K562 (cell line): ENCODE results near the gene RSPH6A. TPM values are rescaled to one million over a fixed set of nuclear protein-coding genes. Genes with fewer than 3 reads are reported as not detected.

Experiments
- BMI1 ChIP-seq: fragments of 150-350 bp; IDR thresholded peaks from 2 replicates; pipeline ENCODE4 v1.6.1; 2014; ENCODE audit warnings: low read length
- BRF2 ChIP-seq: IDR thresholded peaks from 3 replicates; pipeline ENCODE4 v1.6.1; 2011; ENCODE audit warnings: borderline replicate concordance, mild to moderate bottlenecking; ENCODE audit not compliant: insufficient read length, insufficient read depth
- CBFB ChIP-seq: sonication (generic); formaldehyde crosslinking; IDR thresholded peaks from 2 replicates; pipeline ENCODE4 v1.4.0; 2020; ENCODE audit warnings: mild to moderate bottlenecking, missing genetic modification reagents
- DNMT1 ChIP-seq: fragments of 450-650 bp; IDR thresholded peaks from 2 replicates; pipeline ENCODE4 v1.6.1; 2016; ENCODE audit warnings: antibody characterized with exemption, mild to moderate bottlenecking
- E2F5 ChIP-seq: sonication (generic); formaldehyde crosslinking; IDR thresholded peaks from 2 replicates; pipeline ENCODE4 v1.8.0; 2022; ENCODE audit warnings: mild to moderate bottlenecking, missing genetic modification reagents
- HDAC3 ChIP-seq: fragments of 450-650 bp; IDR thresholded peaks from 2 replicates; pipeline ENCODE4 v1.6.1; 2018; ENCODE audit warnings: borderline replicate concordance, mild to moderate bottlenecking, moderate library complexity; ENCODE audit not compliant: partially characterized antibody
- JUN ChIP-seq, 2 experiments: sonication (generic) in 1 of 2; formaldehyde crosslinking in 1 of 2; IDR thresholded peaks; 2 replicates each; pipeline versions ENCODE4 v1.6.1 to v1.8.0; 2012 to 2022; ENCODE audit warnings: borderline replicate concordance in 2 of 2, mild to moderate bottlenecking in 2 of 2, improper control_type of control experiment in 1 of 2, low read depth in 1 of 2, low read length in 1 of 2, missing genetic modification reagents in 1 of 2
- MCM7 ChIP-seq, 2 experiments: fragments of 450-650 bp; IDR thresholded peaks; 2 replicates each; pipeline ENCODE4 v1.6.1; 2016 to 2018
- MEF2A ChIP-seq: IDR thresholded peaks from 2 replicates; pipeline ENCODE4 v1.6.1; 2011; ENCODE audit warnings: low read depth, mild to moderate bottlenecking, low read length, moderate library complexity; ENCODE audit not compliant: control insufficient read depth
- NFE2L1 ChIP-seq: fragments of 450-650 bp; IDR thresholded peaks from 2 replicates; pipeline ENCODE4 v1.6.1; 2016; ENCODE audit warnings: missing genetic modification characterization, low read depth, mild to moderate bottlenecking, missing compliant biosample characterization, moderate library complexity, borderline replicate concordance
- NRF1 ChIP-seq, 2 experiments: fragments of 450-650 bp; IDR thresholded peaks in 1 of 2; conservative IDR thresholded peaks in 1 of 2; 2 replicates each; pipeline ENCODE4 v1.6.1; 2014; ENCODE audit warnings: mild to moderate bottlenecking in 2 of 2
- POLR2H ChIP-seq: IDR thresholded peaks from 2 replicates; pipeline ENCODE4 v1.6.1; 2016; ENCODE audit warnings: missing genetic modification characterization, low read depth, mild to moderate bottlenecking, control low read depth, missing compliant biosample characterization, moderate library complexity
- RFX1 ChIP-seq: fragments of 450-650 bp; IDR thresholded peaks from 2 replicates; pipeline ENCODE4 v1.6.1; 2016; ENCODE audit warnings: mild to moderate bottlenecking, moderate library complexity
- RFX5 ChIP-seq: IDR thresholded peaks from 2 replicates; pipeline ENCODE4 v1.6.1; 2011; ENCODE audit warnings: low read depth, mild to moderate bottlenecking, improper control_type of control experiment, low read length
- SREBF1 ChIP-seq: fragments of 150-350 bp; IDR thresholded peaks from 2 replicates; pipeline ENCODE4 v1.6.1; 2014; ENCODE audit warnings: antibody characterized with exemption, low read depth, low read length, borderline replicate concordance
- TFAP4 ChIP-seq: sonication (generic); formaldehyde crosslinking; IDR thresholded peaks from 2 replicates; pipeline ENCODE4 v1.8.0; 2022; ENCODE audit warnings: missing genetic modification reagents, mild to moderate bottlenecking, moderate library complexity, borderline replicate concordance
- THRB ChIP-seq: fragments of 450-650 bp; formaldehyde crosslinking; conservative IDR thresholded peaks from 2 replicates; pipeline ENCODE4 v1.4.0; 2022; ENCODE audit warnings: mild to moderate bottlenecking, missing genetic modification characterization
- XRCC4 ChIP-seq: IDR thresholded peaks from one replicate; pipeline ENCODE4 v1.6.1; 2011; ENCODE audit not compliant: insufficient read depth, insufficient read length; ENCODE audit errors: extremely low read depth
- YBX1 ChIP-seq: fragments of 450-650 bp; IDR thresholded peaks from 2 replicates; pipeline ENCODE4 v1.7.1; 2016; ENCODE audit warnings: mild to moderate bottlenecking
- ZBTB1 ChIP-seq: sonication (generic); formaldehyde crosslinking; IDR thresholded peaks from 2 replicates; pipeline ENCODE4 v1.8.1; 2023; ENCODE audit warnings: missing genetic modification reagents, low read depth, mild to moderate bottlenecking, borderline replicate concordance
- ZNF12 ChIP-seq: sonication (generic); formaldehyde crosslinking; IDR thresholded peaks from 2 replicates; pipeline ENCODE4 v1.4.0; 2020; ENCODE audit warnings: mild to moderate bottlenecking, missing genetic modification reagents
- ZNF263 ChIP-seq: sonication (generic); formaldehyde crosslinking; IDR thresholded peaks from 2 replicates; pipeline ENCODE4 v1.8.0; 2022; ENCODE audit warnings: mild to moderate bottlenecking, missing genetic modification reagents, borderline replicate concordance
- ZNF282 ChIP-seq: sonication (generic); formaldehyde crosslinking; IDR thresholded peaks from 2 replicates; pipeline ENCODE4 v1.8.1; 2023; ENCODE audit warnings: missing genetic modification reagents
- ZNF717 ChIP-seq: fragments of 250-450 bp; sonication (Bioruptor Pico); IDR thresholded peaks from 2 replicates; pipeline ENCODE4 v1.5.0; 2021
- ZNF830 ChIP-seq: fragments of 250-450 bp; sonication (Bioruptor Pico); IDR thresholded peaks from 2 replicates; pipeline ENCODE4 v1.5.0; 2021; ENCODE audit warnings: mild to moderate bottlenecking
- polyA plus RNA-seq, 8 experiments: library from polyadenylated mRNA; depleted of rRNA in 4 of 8; stranded (reverse) in 5 of 8; unstranded in 3 of 8; fragments of >200 nt; fragmentation: Nextera tagmentation in 2 of 8; fragmentation: Illumina TruSeq in 1 of 8; extraction: Ambion mirVana in 2 of 8; extraction: Trizol in 1 of 8; gene quantifications; 2 replicates each; pipeline versions ENCODE4 v1.2.1 to v1.2.3, GENCODE V29; 2011 to 2014; ENCODE audit warnings: inconsistent platforms in 1 of 8, missing spikeins in 1 of 8
- total RNA-seq, 7 experiments: library from RNA; depleted of rRNA in 6 of 7; stranded (reverse); fragments of >200 nt in 6 of 7; fragmentation: Illumina TruSeq in 2 of 7; extraction: Trizol in 2 of 7; gene quantifications; 2 replicates each; pipeline versions ENCODE4 v1.2.1 to v1.2.3, GENCODE V29; 2011 to 2021; ENCODE audit warnings: low replicate concordance in 1 of 7

The RSPH6A gene
- total and polyA plus RNA-seq, 9 of the 15 experiments (the other 6 are each of a cell fraction or from before 2014, with no cell fraction given), result 0.03 to 0.15 (median 0.07) TPM; not detected in 5

GRCh38 chr19:45767881-45768654, 47.0 kb downstream of the RSPH6A start (continued):
- TF ChIP-seq NRF1 (conservative IDR thresholded peaks at IDR 0.05 in 1 of 2, IDR thresholded peaks at IDR 0.05 in 1 of 2) (peak; percentile 83 to 86), DNMT1 (no peak), RFX1 (no peak), CBFB (CRISPR knock-in tag) (no peak), TFAP4 (CRISPR knock-in tag) (peak; percentile 41), ZNF12 (no peak), BMI1 (no peak), YBX1 (no peak), ZNF282 (CRISPR knock-in tag) (no peak), XRCC4 (no peak), MCM7 (IDR thresholded peaks at IDR 0.05) (no peak), ZNF263 (CRISPR knock-in tag) (peak; percentile 48; the same call in 1 of the 2 replicates), ZBTB1 (0 out of 2 replicates have a peak, but pooled peaks have one; percentile 73), THRB (no peak), MEF2A (no peak), ZNF830 (no peak), HDAC3 (no peak), ZNF717 (CRISPR knock-in tag) (no peak), NFE2L1 (tag) (no peak), RFX5 (no peak), E2F5 (no peak), SREBF1 (no peak), JUN (IDR thresholded peaks at IDR 0.05; ENCODE audit: borderline replicate concordance, low read depth, low read length) (no peak), JUN (CRISPR knock-in tag; IDR thresholded peaks at IDR 0.05; ENCODE audit: borderline replicate concordance) (no peak), BRF2 (no peak), POLR2H (tag) (no peak)
